GM23248 (cell line): ENCODE results near the gene POU2AF1. TPM values are rescaled to one million over a fixed set of nuclear protein-coding genes. Genes with fewer than 3 reads are reported as not detected.

ENCODE experiments used
- DNase-seq: peaks from one replicate; pipeline ENCODE4 v3.0.0-alpha.2; 2015
- H2AFZ ChIP-seq: fragments of 200-600 bp; sonication (generic); 2 replicates; pipeline ENCODE4 v1.6.1; 2016; ENCODE audit warnings: antibody characterized with exemption
- H3F3A ChIP-seq: fragments of 200-600 bp; sonication (generic); 2 replicates; pipeline ENCODE4 v1.6.1; 2016; ENCODE audit warnings: mild to moderate bottlenecking, antibody characterized with exemption, mixed run types; ENCODE audit not compliant: insufficient read depth
- H3K27ac ChIP-seq: fragments of 200-600 bp; sonication (generic); 2 replicates; pipeline ENCODE4 v1.5.1; 2016; ENCODE audit warnings: mild to moderate bottlenecking
- H3K27me3 ChIP-seq: fragments of 200-600 bp; sonication (generic); replicated peaks from 2 replicates; pipeline ENCODE4 v1.6.1; 2016; ENCODE audit warnings: mild to moderate bottlenecking; ENCODE audit not compliant: insufficient read depth
- H3K36me3 ChIP-seq: fragments of 200-600 bp; sonication (generic); 2 replicates; pipeline ENCODE4 v1.6.1; 2016; ENCODE audit warnings: low read depth, mild to moderate bottlenecking
- H3K4me1 ChIP-seq: fragments of 200-600 bp; sonication (generic); 2 replicates; pipeline ENCODE4 v1.6.1; 2016; ENCODE audit warnings: mild to moderate bottlenecking; ENCODE audit not compliant: insufficient read depth
- H3K4me2 ChIP-seq: fragments of 200-600 bp; sonication (generic); one replicate; pipeline ENCODE4 v1.6.1; 2016; ENCODE audit warnings: mild to moderate bottlenecking; ENCODE audit not compliant: unreplicated experiment
- H3K4me3 ChIP-seq: fragments of 200-600 bp; sonication (generic); 2 replicates; pipeline ENCODE4 v1.5.1; 2016; ENCODE audit warnings: mild to moderate bottlenecking
- H3K79me2 ChIP-seq: fragments of 200-600 bp; sonication (generic); 2 replicates; pipeline ENCODE4 v1.6.1; 2016; ENCODE audit warnings: mild to moderate bottlenecking; ENCODE audit not compliant: insufficient read depth
- H3K9ac ChIP-seq: fragments of 200-600 bp; sonication (generic); 2 replicates; pipeline ENCODE4 v1.6.1; 2016; ENCODE audit warnings: mild to moderate bottlenecking
- H3K9me2 ChIP-seq: fragments of 200-600 bp; sonication (generic); 2 replicates; pipeline ENCODE4 v1.6.1; 2016; ENCODE audit warnings: mixed run types, mild to moderate bottlenecking, moderate library complexity; ENCODE audit not compliant: insufficient read depth
- H3K9me3 ChIP-seq: fragments of 200-600 bp; sonication (generic); one replicate; pipeline ENCODE4 v1.6.1; 2017; ENCODE audit warnings: low read depth
- H4K20me1 ChIP-seq: fragments of 200-600 bp; sonication (generic); 2 replicates; pipeline ENCODE4 v1.6.0; 2016; ENCODE audit not compliant: insufficient read depth
- EZH2 ChIP-seq: fragments of 200-600 bp; sonication (generic); IDR thresholded peaks from 2 replicates; pipeline ENCODE4 v1.6.1; 2018; ENCODE audit warnings: antibody characterized with exemption, mild to moderate bottlenecking; ENCODE audit not compliant: insufficient read depth, poor library complexity, severe bottlenecking
- EZH2phosphoT487 ChIP-seq: fragments of 200-600 bp; sonication (generic); IDR thresholded peaks from 2 replicates; pipeline ENCODE4 v1.6.1; 2018; ENCODE audit warnings: antibody characterized with exemption, moderate library complexity, mild to moderate bottlenecking, low read depth; ENCODE audit not compliant: insufficient read depth
- WGBS, 2 experiments: methylation state at CpG; one replicate each; pipeline ENCODE4 v1.1.6; 2015 to 2017; ENCODE audit warnings: low lambda C conversion rate in 2 of 2, low coverage in 1 of 2; ENCODE audit errors: missing lambda C conversion rate in 2 of 2; 5-methylcytosine and 5-hydroxymethylcytosine counted together
- in situ Hi-C: fragments of 300-500 bp; cut with MboI; formaldehyde crosslinking; loops from 2 replicates; pipeline ENCODE4 v1.15.0; 2020
- polyA plus RNA-seq: library from polyadenylated mRNA; unstranded; fragments of >200 nt; fragmentation: Nextera tagmentation; extraction: Ambion mirVana; gene quantifications from 2 replicates; pipeline ENCODE4 v1.2.1, GENCODE V29; 2016
- total RNA-seq: library from RNA; depleted of rRNA; stranded (reverse); fragments of >200 nt; shearing (Covaris generic); gene quantifications from 2 replicates; pipeline ENCODE4 v1.2.3, GENCODE V29; 2014

Gene POU2AF1
- total and polyA plus RNA-seq, 2 experiments from 2014 or later, result 0.11 to 0.16 TPM

DNA sequence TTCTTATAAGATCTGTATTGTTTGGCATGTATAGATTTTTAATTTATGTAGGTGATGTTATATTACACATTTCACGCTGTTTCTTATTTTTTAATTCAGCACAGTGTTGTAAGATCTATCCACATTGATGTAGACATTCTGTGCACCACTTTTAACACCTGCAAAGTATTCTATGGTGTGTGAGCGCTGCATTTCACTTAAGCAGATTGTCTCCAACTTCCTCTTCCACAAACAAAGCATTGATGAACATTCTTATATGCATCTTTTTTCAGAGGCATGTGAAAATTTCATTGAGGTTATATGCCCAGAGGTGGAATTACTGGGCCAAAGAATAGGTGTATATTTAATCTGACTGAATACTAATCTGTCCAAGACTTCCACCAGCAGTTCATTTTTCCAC, 3.4 kb upstream of the POU2AF1 start:
- TF ChIP-seq EZH2 (no peak), EZH2phosphoT487 (no peak)
- Histone ChIP-seq H3K4me1 (peaks cover 10% of the 10 kb centered on the region; the same call in 1 of the 2 replicates), H3K36me3 (no peaks in the 10 kb centered on the region), H2AFZ (no peak overlapping the region), H3K9ac (no peak overlapping the region), H3K27ac (no peak overlapping the region), H3K27me3 (no peaks in the 10 kb centered on the region), H4K20me1 (no peaks in the 10 kb centered on the region), H3K79me2 (no peaks in the 10 kb centered on the region), H3K9me3 (no peaks in the 10 kb centered on the region), H3K9me2 (no peaks in the 10 kb centered on the region), H3K4me3 (no peak overlapping the region), H3F3A (no peaks in the 10 kb centered on the region), H3K4me2 (no peak overlapping the region)
- in situ Hi-C loops, result no loop called here
- no peak for DNase-seq
- WGBS, 2 experiments, result 78 to 86% methylated on average over 2 of the region's 2 CpGs

DNA sequence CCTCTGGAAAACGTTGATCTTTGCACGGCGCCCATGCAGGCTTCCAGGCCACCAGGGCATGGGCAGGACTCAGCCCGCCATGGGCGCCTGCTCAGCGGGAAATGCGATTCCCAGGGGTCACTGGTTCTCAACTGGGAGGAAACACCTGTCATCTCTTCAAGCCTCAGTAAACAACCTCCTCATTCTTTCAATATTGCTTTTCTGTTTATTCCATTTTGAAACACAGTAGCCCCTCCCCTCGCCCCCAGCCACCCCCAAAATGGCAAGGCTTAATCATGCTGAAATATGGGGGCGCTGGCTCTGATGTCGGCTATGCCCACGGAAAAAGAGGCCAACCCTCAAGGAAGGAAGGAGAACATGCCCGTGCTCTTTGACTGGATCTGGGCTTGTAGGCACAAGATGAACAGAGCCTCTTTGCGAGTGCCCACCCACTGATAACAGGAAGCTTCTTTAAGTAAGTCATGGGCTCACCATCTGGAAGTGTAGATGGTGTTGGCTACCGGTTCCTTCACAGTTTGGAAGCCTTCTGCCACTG, 594 bp upstream of the POU2AF1 start:
- Histone ChIP-seq H3K9me3 (no peaks in the 10 kb centered on the region), H3K9ac (no peak overlapping the region), H4K20me1 (no peaks in the 10 kb centered on the region), H2AFZ (no peak overlapping the region), H3K4me3 (no peak overlapping the region), H3K36me3 (no peaks in the 10 kb centered on the region), H3F3A (no peaks in the 10 kb centered on the region), H3K27ac (no peak overlapping the region), H3K9me2 (no peaks in the 10 kb centered on the region), H3K4me1 (peaks cover 10% of the 10 kb centered on the region; the same call in 1 of the 2 replicates), H3K4me2 (no peak overlapping the region), H3K79me2 (no peaks in the 10 kb centered on the region), H3K27me3 (peaks cover 4% of the 10 kb centered on the region; the same call in 1 of the 2 replicates)
- DNase-seq, result no peak
- no peak for TF ChIP-seq EZH2
- no peak for TF ChIP-seq EZH2phosphoT487
- WGBS, 2 experiments, result 90 to 91% methylated on average over 14 of the region's 14 CpGs
- in situ Hi-C loops, result no loop called here

DNA sequence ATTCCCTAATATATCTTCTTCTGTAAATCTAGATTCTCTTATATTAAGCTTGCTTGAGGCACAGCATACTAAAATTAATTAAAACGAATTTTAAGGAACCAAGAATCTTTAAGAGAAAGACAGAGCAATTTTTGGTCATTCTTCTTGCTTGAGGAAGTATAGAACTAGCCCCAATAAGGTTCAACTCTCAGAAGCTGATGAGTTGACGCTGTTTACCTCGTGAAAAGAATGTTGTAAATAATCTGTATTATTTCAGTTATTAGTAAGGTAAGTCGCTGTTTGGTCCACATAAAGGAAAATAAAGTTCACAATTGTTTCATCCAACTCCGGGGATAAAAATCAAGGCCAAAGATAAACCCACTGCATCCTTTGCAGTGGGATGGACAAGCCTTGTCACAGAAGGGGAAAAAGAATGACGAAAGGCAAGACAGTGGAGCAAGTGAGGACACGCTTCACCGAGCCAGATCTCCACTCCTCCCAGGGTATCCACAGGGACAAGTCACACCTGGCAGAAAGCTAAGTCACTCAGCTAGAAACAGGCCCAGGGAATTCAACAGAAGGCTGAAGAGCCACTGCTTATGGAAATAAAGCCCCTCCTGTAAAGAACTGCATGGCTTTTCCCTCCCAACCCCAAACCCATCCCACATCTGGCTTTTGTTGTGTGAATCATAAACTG, 752 bp downstream of the POU2AF1 start:
- peak overlapping the region; percentile 60; the same call in 1 of the 2 replicates for H2AFZ ChIP-seq
- no peak overlapping the region for H3K27ac ChIP-seq
- TF ChIP-seq EZH2phosphoT487, result no peak
- no peak for TF ChIP-seq EZH2
- H4K20me1 ChIP-seq, result no peaks in the 10 kb centered on the region
- DNase-seq, result no peak
- WGBS, 2 experiments, result 39 to 43% methylated on average over 8 of the region's 8 CpGs
- H3K4me1 ChIP-seq, result peaks cover 10% of the 10 kb centered on the region; the same call in 1 of the 2 replicates
- in situ Hi-C loops, result no loop called here
- no peak overlapping the region for H3K9ac ChIP-seq
- peak overlapping the region; percentile 61 for H3K4me2 ChIP-seq
- H3K4me3 ChIP-seq, result peak overlapping the region; percentile 56; the same call in 1 of the 2 replicates
- peaks cover 11% of the 10 kb centered on the region for H3K27me3 ChIP-seq
- H3K9me3 ChIP-seq, result no peaks in the 10 kb centered on the region
- H3K36me3 ChIP-seq, result no peaks in the 10 kb centered on the region
- no peaks in the 10 kb centered on the region for H3K79me2 ChIP-seq
- H3F3A ChIP-seq, result no peaks in the 10 kb centered on the region
- H3K9me2 ChIP-seq, result no peaks in the 10 kb centered on the region

DNA sequence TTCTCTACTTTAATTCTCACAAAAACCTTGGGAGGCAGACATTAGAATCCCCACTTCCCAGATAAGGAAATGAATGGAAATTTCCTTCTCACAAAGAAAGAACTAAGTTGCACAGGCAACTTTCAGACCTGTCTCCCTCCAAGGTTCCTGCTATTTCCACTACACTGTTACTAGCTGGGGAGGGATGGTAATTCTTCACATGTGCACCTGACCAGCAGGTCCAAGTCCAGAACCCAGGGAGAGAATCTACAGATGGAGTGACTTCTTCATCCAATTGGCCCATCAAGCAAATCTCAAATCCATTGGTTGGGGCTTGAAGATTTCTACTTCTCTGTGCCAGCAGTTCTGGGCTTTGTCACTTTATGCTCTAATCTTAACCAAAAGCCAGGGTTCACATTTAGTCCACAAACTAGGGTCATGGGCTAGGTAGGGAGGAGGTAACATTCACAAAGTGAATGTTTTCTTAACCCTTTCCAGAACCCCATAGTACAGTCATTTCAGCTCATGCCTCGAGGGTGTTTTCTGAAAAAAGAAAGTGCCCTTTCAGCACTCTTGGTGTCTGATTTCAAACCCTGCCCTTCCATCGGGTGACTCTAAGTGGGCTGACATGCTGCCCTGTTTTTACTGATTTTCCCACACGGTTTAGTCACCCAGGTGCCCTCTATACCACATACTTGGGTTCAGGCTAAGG, 2.7 kb downstream of the POU2AF1 start:
- peaks cover 23% of the 10 kb centered on the region for H3K27me3 ChIP-seq
- WGBS, 2 experiments, result 48 to 50% methylated on average over 3 of the region's 3 CpGs
- no peak for TF ChIP-seq EZH2phosphoT487
- no peak for TF ChIP-seq EZH2

More for the DNA sequence above, 2.7 kb downstream of the POU2AF1 start:
- Histone ChIP-seq H3K9me2 (no peaks in the 10 kb centered on the region), H3F3A (no peaks in the 10 kb centered on the region), H2AFZ (no peak overlapping the region), H3K4me2 (no peak overlapping the region), H4K20me1 (no peaks in the 10 kb centered on the region), H3K27ac (no peak overlapping the region), H3K9ac (no peak overlapping the region), H3K36me3 (no peaks in the 10 kb centered on the region), H3K79me2 (no peaks in the 10 kb centered on the region), H3K4me1 (peaks cover 10% of the 10 kb centered on the region; the same call in 1 of the 2 replicates), H3K9me3 (no peaks in the 10 kb centered on the region), H3K4me3 (no peak overlapping the region)
- no peak for DNase-seq
- in situ Hi-C loops, result no loop called here
